Epithelial cell of esophagus (primary cell): ENCODE measurements around the gene PPIL1.

ENCODE experiments used
- DNase-seq: peaks from one replicate; pipeline ENCODE4 v3.0.0; 2010; ENCODE audit warnings: low read depth
- H3K4me3 ChIP-seq: 2 replicates; pipeline ENCODE4 v1.5.1; 2011; ENCODE audit warnings: mild to moderate bottlenecking, low read length, control low read depth
- CTCF ChIP-seq: IDR thresholded peaks from 2 replicates; pipeline ENCODE4 v1.5.1; 2011; ENCODE audit warnings: low read depth, mild to moderate bottlenecking, low read length, control low read depth, inconsistent platforms; ENCODE audit not compliant: insufficient read depth; ENCODE audit errors: missing control alignments

Gene PPIL1

DNA sequence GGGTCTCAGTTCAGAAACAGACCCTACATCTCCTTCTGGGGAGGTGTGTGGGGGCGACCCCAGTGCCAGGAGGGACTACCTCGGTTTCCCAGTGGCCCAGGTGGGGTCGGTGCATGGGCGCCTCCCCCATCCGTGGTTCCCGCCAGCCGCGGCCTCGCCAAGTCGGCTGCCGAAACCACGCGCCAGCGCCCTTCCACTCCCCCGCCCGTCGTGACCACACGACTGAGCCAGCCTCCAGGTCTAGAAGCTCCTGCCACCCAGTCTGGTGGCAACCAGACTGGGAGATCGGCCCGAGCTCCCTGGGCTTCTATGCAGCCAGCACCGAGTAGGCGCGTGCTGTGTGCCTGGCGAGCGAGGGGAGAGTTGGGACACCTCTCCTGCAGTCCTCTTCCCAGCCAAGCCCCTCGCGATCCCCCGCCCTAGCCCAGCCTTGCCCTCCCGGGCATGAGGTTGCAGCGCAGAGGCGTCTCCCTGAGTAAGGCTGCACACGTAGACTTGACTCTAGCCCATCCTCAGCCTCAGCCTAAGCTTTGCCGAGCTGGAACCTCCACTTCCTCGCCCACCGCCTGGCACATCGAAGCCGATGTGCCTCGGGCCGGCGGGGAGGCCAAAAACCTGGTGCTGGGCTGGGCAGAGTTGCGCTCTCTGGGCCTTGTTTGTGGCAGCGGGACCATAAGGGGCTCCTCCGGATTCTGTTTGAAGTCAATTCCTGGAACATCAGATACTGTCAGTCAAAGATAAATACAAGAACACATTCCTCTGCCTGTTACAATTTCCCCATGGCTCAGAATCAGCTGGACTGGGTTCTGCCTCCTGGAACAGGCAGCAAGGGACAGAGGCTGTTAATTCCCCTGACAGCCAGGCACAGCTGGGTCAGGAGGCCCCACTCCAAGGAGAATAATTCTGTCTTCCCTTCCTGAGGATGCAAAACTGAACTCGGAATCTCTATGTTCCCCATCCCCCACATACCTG, 33.9 kb downstream of the PPIL1 start:
- no peak for TF ChIP-seq CTCF
- peak overlapping the region; percentile 32 for H3K4me3 ChIP-seq
- DNase-seq, result peak; percentile 13

DNA sequence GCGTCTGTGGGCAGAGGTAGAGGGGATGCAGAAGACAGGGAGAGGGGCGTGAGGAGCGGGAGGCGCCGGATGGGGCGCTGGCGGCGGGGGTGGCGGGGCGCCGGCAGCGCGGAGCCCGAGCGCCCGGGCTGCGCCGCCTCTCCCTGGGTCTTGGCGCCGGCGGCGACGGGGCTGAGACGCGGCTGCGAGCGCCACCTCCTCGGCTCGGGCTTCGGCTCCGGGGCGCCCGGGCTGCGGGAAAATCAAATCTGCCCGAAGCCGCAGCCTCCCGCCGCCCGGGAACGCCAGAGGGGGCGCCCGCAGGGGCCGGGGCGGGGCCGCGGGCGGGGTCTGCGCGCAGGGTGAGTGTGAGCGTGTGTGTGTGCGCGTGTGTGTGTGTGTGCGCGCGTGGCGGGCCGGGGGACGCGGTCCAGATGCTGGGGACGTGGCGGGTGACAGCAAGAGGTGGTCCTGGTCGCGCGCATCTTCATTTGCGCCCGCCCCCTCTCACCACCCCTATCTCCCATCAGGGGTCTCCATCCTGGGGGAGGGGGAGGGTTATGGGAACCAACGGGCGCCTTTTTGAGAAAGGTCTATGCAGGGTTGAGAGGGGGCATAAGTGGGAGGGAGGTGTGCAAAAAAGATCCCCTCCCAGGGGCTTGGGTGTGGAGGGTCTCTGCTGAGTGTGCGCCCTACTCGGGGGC, 34.7 kb downstream of the PPIL1 start:
- TF ChIP-seq CTCF, result no peak
- peak overlapping the region; percentile 32 for H3K4me3 ChIP-seq
- peak; percentile 20 for DNase-seq

GRCh38 chr6:36838896-36839748, 35.5 kb downstream of the PPIL1 start, which contains the start of gene CPNE5:
CPNE5 (minus strand) TSS chr6:36839444; CDS start chr6:36839377, 67 bp downstream.
- DNase-seq, result no peak
- no peak for TF ChIP-seq CTCF
- H3K4me3 ChIP-seq, result peak within 1 kb of the TSS; percentile 32

- no peak for DNase-seq
These were observed 36.9 kb downstream of the PPIL1 start for GRCh38 chr6:36837686-36838085.

DNA sequence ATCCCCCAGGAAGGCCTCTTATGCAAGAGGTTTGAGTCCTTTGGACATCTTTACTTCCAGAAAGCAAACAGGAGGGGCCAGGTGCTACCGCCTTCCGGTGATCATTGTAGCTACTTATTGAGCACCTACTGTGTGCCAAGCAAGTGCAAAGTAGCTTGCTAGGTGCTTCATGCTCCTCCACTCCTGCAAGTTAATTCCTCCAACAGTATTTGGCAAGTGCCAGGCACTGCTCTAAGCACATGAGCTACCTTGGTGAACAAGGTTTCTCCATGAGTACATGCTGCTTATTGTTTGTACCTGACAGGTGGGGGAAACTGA, 37.6 kb downstream of the PPIL1 start:
- no peak for TF ChIP-seq CTCF
- H3K4me3 ChIP-seq, result no peak overlapping the region
- DNase-seq, result no peak

More at GRCh38 chr6:36837686-36838085, 36.9 kb downstream of the PPIL1 start:
- TF ChIP-seq CTCF, result no peak
- no peak overlapping the region for H3K4me3 ChIP-seq

GRCh38 chr6:36836111-36837021, 38.2 kb downstream of the PPIL1 start:
- no peak for DNase-seq
- TF ChIP-seq CTCF, result no peak
- H3K4me3 ChIP-seq, result no peak overlapping the region
